K562 (cell line): Measurements from ENCODE around the gene ALK. TPM values are rescaled to one million over a fixed set of nuclear protein-coding genes. Genes with fewer than 3 reads are reported as not detected.

Source experiments
- ATAC-seq: fragments of 200-7000 bp; cut with Tn5 transposase; 3 replicates; pipeline ENCODE4 v1.9.1; 2020; ENCODE audit warnings: moderate library complexity
- BruUV-seq: library from RNA; stranded (reverse); fragments of 400-500 nt; replicated peaks from 2 replicates; lab custom pipeline; 2021; lab: Mats Ljungman, UMichigan
- CTCF ChIA-PET: fragments of 300-600 bp; formaldehyde crosslinking; extraction: SDS; loops from one replicate; lab custom pipeline; 2021; ENCODE audit warnings: low intra/inter-chr PET ratio; lab: Yijun Ruan, JAX
- POLR2A ChIA-PET: fragments of 300-600, 350-650 bp; sonication (Branson Sonifier 250); formaldehyde crosslinking; extraction: SDS; loops from one replicate; lab custom pipeline; 2021; ENCODE audit warnings: antibody characterized with exemption, inconsistent platforms; lab: Yijun Ruan, JAX
- DNase-seq, 4 experiments: peaks; one replicate each; pipeline versions ENCODE4 v3.0.0 to v3.0.0-alpha.2; 2011 to 2018; ENCODE audit warnings: low spot score in 3 of 4, mixed read lengths in 3 of 4; ENCODE audit errors: extremely low read depth in 1 of 4
- FAIRE-seq: peaks from 2 replicates; lab custom pipeline; 2011; peaks lifted over from hg19 to GRCh38; lab: Jason Lieb, UNC
- H2AFZ ChIP-seq: 2 replicates; pipeline ENCODE4 v1.6.0; 2011; ENCODE audit warnings: low read depth, low read length, control low read depth, inconsistent platforms
- H3K27ac ChIP-seq: fragments of 200-600 bp; 3 replicates; pipeline ENCODE4 v1.8.0; 2011; ENCODE audit warnings: low read depth, mild to moderate bottlenecking, control low read depth, inconsistent platforms, low read length, moderate library complexity, mixed read lengths; ENCODE audit errors: extremely low read depth
- H3K27me3 ChIP-seq, 2 experiments: fragments of 300-600 bp in 1 of 2; 2 replicates in 1 of 2; 3 replicates in 1 of 2; pipeline versions ENCODE4 v1.6.0 to v1.8.0; 2011; ENCODE audit warnings: inconsistent platforms in 2 of 2, low read length in 2 of 2, mild to moderate bottlenecking in 1 of 2, mixed read lengths in 1 of 2, moderate library complexity in 1 of 2; ENCODE audit not compliant: control insufficient read depth in 2 of 2, insufficient read depth in 2 of 2
- H3K36me3 ChIP-seq: fragments of 300-600 bp; 3 replicates; pipeline ENCODE4 v1.8.0; 2011; ENCODE audit warnings: mild to moderate bottlenecking, low read length, inconsistent platforms; ENCODE audit not compliant: control insufficient read depth, insufficient read depth
- H3K4me1 ChIP-seq, 2 experiments: fragments of 200-600 bp in 1 of 2; replicated peaks in 1 of 2; 2 replicates in 1 of 2; 3 replicates in 1 of 2; pipeline versions ENCODE4 v1.5.1 to v1.8.0; 2011; ENCODE audit warnings: inconsistent platforms in 2 of 2, low read length in 2 of 2, mild to moderate bottlenecking in 1 of 2, mixed read lengths in 1 of 2, moderate library complexity in 1 of 2; ENCODE audit not compliant: control insufficient read depth in 2 of 2, insufficient read depth in 2 of 2
- H3K4me2 ChIP-seq: 2 replicates; pipeline ENCODE4 v1.6.1; 2011; ENCODE audit warnings: low read length, control low read depth, inconsistent platforms, mixed read lengths; ENCODE audit not compliant: insufficient read depth
- H3K4me3 ChIP-seq: fragments of 200-600 bp; sonication (generic), shearing (Covaris generic); 2 replicates; pipeline ENCODE4 v1.5.1; 2016; ENCODE audit warnings: control low read depth, inconsistent platforms
- H3K79me2 ChIP-seq: fragments of 200-600 bp; 3 replicates; pipeline ENCODE4 v1.8.0; 2011; ENCODE audit warnings: low read length, inconsistent platforms; ENCODE audit not compliant: control insufficient read depth, insufficient read depth
- H3K9ac ChIP-seq, 2 experiments: 2 replicates each; pipeline versions ENCODE4 v1.6.0 to v1.6.1; 2011; ENCODE audit warnings: low read depth in 2 of 2, low read length in 2 of 2, control low read depth in 1 of 2, inconsistent platforms in 1 of 2, mild to moderate bottlenecking in 1 of 2, mixed read lengths in 1 of 2; ENCODE audit not compliant: insufficient read depth in 1 of 2
- H3K9me1 ChIP-seq: one replicate; pipeline ENCODE4 v1.6.0; 2011; ENCODE audit warnings: inconsistent platforms, mild to moderate bottlenecking, low read length, moderate library complexity; ENCODE audit not compliant: control insufficient read depth, insufficient read depth
- H3K9me3 ChIP-seq: replicated peaks from 2 replicates; pipeline ENCODE4 v1.5.1; 2011; ENCODE audit warnings: low read depth, low read length, inconsistent platforms; ENCODE audit not compliant: control insufficient read depth, insufficient read depth
- H4K20me1 ChIP-seq: replicated peaks from 2 replicates; pipeline ENCODE4 v1.6.1; 2011; ENCODE audit warnings: low read length, inconsistent platforms, mixed read lengths; ENCODE audit not compliant: control insufficient read depth, insufficient read depth
- ARID3A ChIP-seq: IDR thresholded peaks from 2 replicates; pipeline ENCODE4 v1.6.1; 2012; ENCODE audit warnings: low read depth, low read length, improper control_type of control experiment, borderline replicate concordance
- DEAF1 ChIP-seq: fragments of 450-650 bp; formaldehyde crosslinking; IDR thresholded peaks from 2 replicates; pipeline ENCODE4 v1.4.0; 2020; ENCODE audit warnings: mild to moderate bottlenecking, moderate library complexity
- FOXP4 ChIP-seq: sonication (generic); formaldehyde crosslinking; IDR thresholded peaks from 2 replicates; pipeline ENCODE4 v1.8.0; 2022; ENCODE audit warnings: mild to moderate bottlenecking, missing genetic modification reagents, borderline replicate concordance
- HNRNPUL1 ChIP-seq: fragments of 200-400 bp; formaldehyde crosslinking; IDR thresholded peaks from 2 replicates; pipeline ENCODE4 v1.6.1; 2017; ENCODE audit warnings: low read length
- KAT7 ChIP-seq: sonication (generic); formaldehyde crosslinking; IDR thresholded peaks from 2 replicates; pipeline ENCODE4 v1.8.0; 2022; ENCODE audit warnings: missing genetic modification reagents, mild to moderate bottlenecking, borderline replicate concordance
- KDM1A ChIP-seq, 2 experiments: fragments of 450-650 bp; IDR thresholded peaks; 2 replicates each; pipeline ENCODE4 v1.6.1; 2016; ENCODE audit warnings: mild to moderate bottlenecking in 2 of 2
- POLR2H ChIP-seq: IDR thresholded peaks from 2 replicates; pipeline ENCODE4 v1.6.1; 2016; ENCODE audit warnings: missing genetic modification characterization, low read depth, mild to moderate bottlenecking, control low read depth, missing compliant biosample characterization, moderate library complexity
- TAF9B ChIP-seq: fragments of 450-650 bp; IDR thresholded peaks from 2 replicates; pipeline ENCODE4 v1.6.1; 2018; ENCODE audit warnings: mild to moderate bottlenecking; ENCODE audit not compliant: partially characterized antibody
- ZBTB12 ChIP-seq: fragments of 250-450 bp; sonication (Bioruptor Pico); IDR thresholded peaks from 2 replicates; pipeline ENCODE4 v1.4.0; 2020
- ZSCAN29 ChIP-seq: fragments of 450-650 bp; IDR thresholded peaks from 2 replicates; pipeline ENCODE4 v1.6.1; 2017
- ZZZ3 ChIP-seq: fragments of 450-650 bp; IDR thresholded peaks from 2 replicates; pipeline ENCODE4 v1.6.1; 2016; ENCODE audit warnings: antibody characterized with exemption, mild to moderate bottlenecking, moderate library complexity
- WGBS: fragments of 100-300 bp; shearing (Covaris generic); methylation state at CpG from one replicate; pipeline ENCODE4 v1.1.6; 2016; ENCODE audit warnings: low coverage, mixed read lengths; ENCODE audit not compliant: insufficient coverage; ENCODE audit errors: missing lambda C conversion rate; 5-methylcytosine and 5-hydroxymethylcytosine counted together
- in situ Hi-C: fragments of 300-500 bp; cut with MboI; formaldehyde crosslinking; loops from 4 replicates; pipeline ENCODE4 v1.15.0; 2018; ENCODE audit warnings: inconsistent platforms, mixed read lengths
- intact Hi-C: fragments of 100-400 bp; cut with micrococcal nuclease; formaldehyde crosslinking; loops from 2 replicates; pipeline ENCODE4 v1.14.2; 2022
- polyA plus RNA-seq, 8 experiments: library from polyadenylated mRNA; depleted of rRNA in 4 of 8; stranded (reverse) in 5 of 8; unstranded in 3 of 8; fragments of >200 nt; fragmentation: Nextera tagmentation in 2 of 8; fragmentation: Illumina TruSeq in 1 of 8; extraction: Ambion mirVana in 2 of 8; extraction: Trizol in 1 of 8; gene quantifications; 2 replicates each; pipeline versions ENCODE4 v1.2.1 to v1.2.3, GENCODE V29; 2011 to 2014; ENCODE audit warnings: inconsistent platforms in 1 of 8, missing spikeins in 1 of 8
- total RNA-seq, 7 experiments: library from RNA; depleted of rRNA in 6 of 7; stranded (reverse); fragments of >200 nt in 6 of 7; fragmentation: Illumina TruSeq in 2 of 7; extraction: Trizol in 2 of 7; gene quantifications; 2 replicates each; pipeline versions ENCODE4 v1.2.1 to v1.2.3, GENCODE V29; 2011 to 2021; ENCODE audit warnings: low replicate concordance in 1 of 7

ALK gene
- total and polyA plus RNA-seq, 9 of the 15 experiments (the other 6 are each of a cell fraction or from before 2014, with no cell fraction given), result not detected

GRCh38 chr2:29225814-29226213 lies 695.6 kb downstream of the ALK start (continued):
- TF ChIP-seq DEAF1 (CRISPR knock-in tag) (no peak), KDM1A (IDR thresholded peaks at IDR 0.05) (no peak)

- no TSS peak for BruUV-seq
- Histone ChIP-seq H3K4me2 (no peak overlapping the region), H3K9me1 (no peaks in the 10 kb centered on the region), H3K79me2 (no peaks in the 10 kb centered on the region), H3K36me3 (no peaks in the 10 kb centered on the region), H4K20me1 (peaks cover 11% of the 10 kb centered on the region), H3K27me3 (peaks cover 7 to 68% of the 10 kb centered on the region in 2 experiments; a peak in 3 of 5 replicates), H3K4me1 (no peaks in the 10 kb centered on the region), H3K4me3 (no peak overlapping the region), H3K9me3 (no peaks in the 10 kb centered on the region), H2AFZ (no peak overlapping the region), H3K27ac (no peak overlapping the region), H3K9ac (no peak overlapping the region)
- in situ Hi-C loops, result no loop called here
- ATAC-seq, result no peak
- no peak for DNase-seq
- intact Hi-C loops, result no loop called here
- WGBS, result under 1% methylated on average over 17 of the region's 17 CpGs
- ChIA-PET CTCF (no interaction called here), POLR2A (no interaction called here)
- no peak for FAIRE-seq
- no peak for TF ChIP-seq KAT7 (CRISPR knock-in tag)
- TF ChIP-seq ZBTB12 (CRISPR knock-in tag), result no peak
- TF ChIP-seq ZZZ3, result no peak
- TF ChIP-seq ZSCAN29, result no peak
- no peak for TF ChIP-seq HNRNPUL1
- TF ChIP-seq TAF9B, result no peak
- TF ChIP-seq POLR2H (tag), result no peak
- no peak for TF ChIP-seq ARID3A
- TF ChIP-seq KDM1A (IDR thresholded peaks at IDR 0.05), result no peak
- TF ChIP-seq FOXP4 (CRISPR knock-in tag), result no peak
Observed at GRCh38 chr2:29224693-29225551, 696.5 kb downstream of the ALK start.
